ENCODE measurements around the gene PRPSAP1. TPM values are rescaled to one million over a fixed set of nuclear protein-coding genes. Genes with fewer than 3 reads are reported as not detected.
"Not testable (repeated sequence)": the region's sequence is repeated elsewhere in the genome, so short reads cannot be mapped to it uniquely, and the experiment has no call there.

Gene PRPSAP1
- total RNA-seq, 1 donor from 2014 or later: 40.1 TPM

DNA sequence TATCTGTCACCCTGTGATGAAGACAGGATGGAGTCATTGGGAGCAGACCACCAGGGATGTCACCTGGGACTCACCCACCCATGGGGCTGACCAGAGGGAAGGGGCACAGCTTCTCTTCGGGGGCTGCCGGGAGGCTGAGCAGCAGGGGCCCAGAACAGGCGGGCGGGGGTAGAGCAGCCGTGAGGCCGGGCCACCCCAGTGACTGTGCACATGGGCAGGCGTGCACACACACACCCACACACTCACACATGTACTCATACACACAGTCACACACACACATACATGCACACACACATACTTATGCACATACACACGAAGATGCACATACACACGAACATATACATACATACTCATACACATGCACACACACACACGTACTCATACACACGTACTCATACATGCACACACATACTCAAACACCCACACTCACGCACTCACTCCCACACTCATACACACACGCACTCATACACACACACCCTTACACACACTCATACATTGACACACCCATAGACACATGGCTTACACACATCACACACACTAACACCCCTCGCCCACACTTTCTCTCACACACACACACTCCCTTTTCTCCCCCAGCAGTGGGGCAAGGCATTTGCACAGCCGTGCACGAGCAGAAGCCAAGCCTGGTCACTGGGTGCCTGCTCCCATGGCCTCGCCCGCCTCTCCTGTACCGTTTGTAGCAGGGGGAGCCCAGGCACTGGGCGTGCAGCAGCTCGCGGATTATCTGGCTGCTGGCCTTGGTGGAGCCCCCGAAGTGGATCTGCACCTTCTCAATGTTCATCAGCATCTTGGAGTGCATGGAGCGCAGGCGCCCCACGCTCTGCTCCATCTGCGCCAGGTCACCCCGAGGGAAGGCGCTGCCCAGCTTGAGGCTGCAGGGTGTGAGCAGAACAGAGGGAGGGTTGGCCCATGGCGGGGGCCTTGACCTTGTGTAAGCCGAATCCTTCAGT lies 76.1 kb downstream of the PRPSAP1 start:
- no peak for DNase-seq (ENCODE audit: low spot score)

DNA sequence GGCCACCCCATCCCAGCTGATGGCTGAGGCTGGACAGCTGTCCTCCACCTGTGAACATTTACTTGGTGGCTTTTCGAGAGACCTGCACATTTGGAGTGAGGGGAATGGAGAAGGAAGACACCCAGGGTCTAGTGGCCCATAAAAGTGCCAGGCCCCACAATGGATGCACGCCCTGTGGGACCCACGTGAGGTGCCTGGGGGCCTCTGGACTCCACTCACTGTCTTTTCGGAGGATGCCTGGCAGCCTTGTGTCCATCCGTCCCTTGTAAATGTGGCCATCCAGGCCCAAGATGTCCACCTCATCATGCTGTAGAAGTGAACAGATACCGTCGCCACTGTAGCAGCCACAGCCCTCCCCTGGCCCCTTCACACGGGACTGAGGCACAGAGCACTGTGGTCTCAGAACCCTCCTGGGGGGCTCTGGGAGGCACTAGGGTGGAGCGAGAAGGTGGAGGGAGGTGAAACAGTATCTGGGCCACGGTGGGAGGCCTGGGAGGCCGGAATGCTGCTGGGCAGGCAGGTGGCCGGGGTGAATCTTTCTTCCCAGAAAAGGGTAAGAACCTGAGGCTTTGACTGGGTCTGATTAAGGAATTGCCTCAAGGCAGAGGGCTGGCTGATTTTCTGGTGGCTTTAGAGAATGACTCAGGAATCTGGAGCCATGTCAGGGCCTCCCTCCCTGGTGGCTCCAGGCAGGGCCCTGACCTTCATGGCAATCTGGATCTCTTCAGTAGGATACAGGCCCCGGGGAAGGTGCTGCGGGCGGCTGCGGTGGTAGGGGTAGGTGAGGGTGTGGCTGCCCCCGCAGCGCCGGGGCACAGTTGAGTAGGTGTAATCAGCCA lies 77.0 kb downstream of the PRPSAP1 start:
- no peak for DNase-seq (ENCODE audit: low spot score)

DNA sequence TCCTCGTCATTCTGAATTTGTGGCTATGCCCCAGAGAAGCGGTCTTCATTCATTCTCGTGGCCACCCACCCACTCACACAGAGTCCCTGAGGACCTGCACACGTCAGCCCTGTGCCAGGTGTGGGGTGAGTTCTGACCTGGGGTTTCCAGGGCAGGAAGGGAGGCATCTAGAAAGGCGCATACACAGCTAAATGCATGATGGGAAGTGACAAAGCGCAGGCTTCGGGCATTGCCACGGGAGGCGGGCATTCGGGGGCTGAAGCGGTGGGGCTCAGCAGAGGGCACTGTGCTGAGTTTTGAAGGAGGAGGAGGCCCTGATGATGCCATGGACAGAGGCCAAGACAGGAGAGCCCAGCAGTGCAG lies 77.7 kb downstream of the PRPSAP1 start:
- no peak for DNase-seq (ENCODE audit: low spot score)

DNA sequence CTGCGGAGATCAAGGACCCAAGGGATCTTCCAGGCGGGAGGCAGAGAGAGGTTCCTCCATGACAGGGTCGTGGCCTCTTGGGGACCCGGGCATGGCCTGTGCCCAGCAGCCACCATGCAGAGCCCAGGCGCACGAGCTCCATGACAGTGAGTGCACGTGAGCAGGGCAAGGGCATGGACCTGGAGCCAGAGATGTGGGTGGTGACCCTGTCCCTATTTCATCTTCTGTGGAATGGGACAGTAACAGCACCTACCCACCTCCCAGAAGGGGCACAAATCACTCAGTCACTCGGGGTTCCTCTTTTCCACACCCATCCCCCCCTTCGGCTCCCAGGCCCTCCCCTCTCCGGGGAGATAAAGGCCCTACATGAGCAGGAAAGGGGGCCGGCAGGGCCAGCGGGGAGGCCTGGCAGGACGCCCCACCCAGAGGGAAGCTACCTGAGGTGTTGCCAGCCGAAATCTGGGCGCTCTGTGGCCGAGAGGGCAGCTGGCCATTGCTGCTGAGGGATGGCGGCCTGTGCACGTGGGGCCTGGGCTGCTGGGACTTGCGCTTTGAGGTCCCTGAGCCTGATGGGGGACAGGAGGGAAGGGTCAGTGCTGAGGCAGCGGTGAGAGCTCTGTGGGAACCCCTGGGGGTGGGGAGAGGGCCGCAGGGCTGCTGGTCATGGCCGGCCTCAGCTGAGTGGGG lies 78.2 kb downstream of the PRPSAP1 start:
- no peak for DNase-seq (ENCODE audit: low spot score)

DNA sequence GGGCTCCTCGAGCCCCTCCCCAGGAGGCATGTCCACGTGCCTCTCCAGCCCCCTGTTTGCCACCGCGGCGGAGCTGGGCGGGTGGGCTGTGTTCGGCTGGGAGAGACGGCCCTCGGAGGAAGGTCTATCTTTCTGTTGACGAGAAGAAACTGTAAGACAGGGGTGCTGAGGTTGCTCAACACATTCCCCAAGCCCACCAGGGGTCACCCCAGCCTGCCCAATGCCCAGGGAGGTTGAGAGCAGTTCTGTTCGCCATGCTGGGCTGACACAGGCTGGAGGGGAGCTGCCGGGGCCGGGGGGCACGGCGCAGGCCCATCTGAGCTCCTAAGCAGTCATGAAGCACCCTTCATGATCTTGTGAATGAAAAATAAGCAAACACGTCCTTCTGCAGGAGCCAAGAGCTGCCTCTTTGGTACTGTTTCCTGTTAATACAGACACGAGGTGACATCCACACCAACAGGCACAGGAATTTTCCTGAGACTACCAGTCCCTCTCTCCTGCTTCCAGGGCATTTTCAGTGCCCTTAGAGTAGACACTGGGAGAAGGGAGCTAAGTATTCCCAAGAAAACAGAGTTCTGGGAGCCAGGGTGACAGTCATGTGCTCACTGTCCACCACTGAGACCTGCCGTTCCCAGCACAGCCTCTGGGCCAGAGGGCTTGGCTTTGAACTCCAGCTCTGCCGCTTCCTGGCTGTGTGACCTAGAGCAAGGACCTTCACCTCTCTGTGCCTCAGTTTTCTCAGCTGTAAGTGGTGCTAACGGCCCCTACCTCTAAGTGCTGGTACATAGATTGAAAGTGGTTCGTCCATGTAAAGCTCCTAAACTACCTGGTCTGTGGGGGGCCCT lies 79.4 kb downstream of the PRPSAP1 start:
- no peak for DNase-seq (ENCODE audit: low spot score)

- DNase-seq (ENCODE audit: low spot score): no peak
Measured at GRCh38 chr17:76273445-76274111, 80.1 kb downstream of the PRPSAP1 start.

DNA sequence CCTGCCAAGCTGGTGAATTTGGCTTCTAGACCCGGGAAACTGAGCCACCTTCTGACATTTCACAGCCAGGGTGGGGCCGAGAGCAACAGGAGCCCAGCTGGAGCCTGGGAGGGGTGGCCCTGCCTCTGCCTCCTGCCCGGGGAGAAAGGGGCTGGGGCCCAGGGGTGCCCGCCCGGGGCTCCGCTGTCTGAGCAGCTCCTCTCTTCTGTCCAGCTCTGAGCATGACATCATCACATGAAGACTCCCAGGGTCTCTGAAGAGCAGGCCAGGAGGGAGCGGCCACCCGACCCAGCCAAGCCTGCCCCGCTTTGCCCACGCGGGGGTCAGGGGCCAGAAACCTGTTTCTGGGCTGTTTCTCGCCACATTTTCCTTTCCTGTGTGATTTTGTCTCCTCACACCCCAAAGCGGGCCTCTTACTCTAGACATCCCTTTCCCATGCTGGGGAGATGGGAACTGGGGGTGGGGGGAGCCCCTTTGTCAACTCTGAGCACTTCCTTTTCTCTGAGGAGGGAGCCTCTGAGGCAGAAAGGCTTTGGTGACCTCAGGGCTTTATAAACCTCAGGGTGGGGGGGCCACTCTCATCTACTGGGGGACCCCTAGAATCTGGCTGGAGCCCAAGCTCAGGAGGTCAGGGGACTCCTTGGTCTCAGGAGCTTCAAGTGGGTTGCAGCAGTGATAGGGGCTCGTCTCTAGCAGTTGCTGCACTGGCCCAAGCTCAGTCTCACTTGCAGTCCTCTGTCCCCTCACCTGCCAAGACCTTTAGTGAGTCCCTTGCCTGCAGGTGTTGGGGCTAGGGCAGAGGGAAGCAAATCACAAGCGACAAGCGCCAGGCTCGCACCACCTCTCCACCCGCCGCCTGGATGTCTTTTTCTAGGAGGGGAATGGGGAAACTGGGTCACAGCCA lies 80.9 kb downstream of the PRPSAP1 start:
- DNase-seq (ENCODE audit: low spot score): no peak

DNA sequence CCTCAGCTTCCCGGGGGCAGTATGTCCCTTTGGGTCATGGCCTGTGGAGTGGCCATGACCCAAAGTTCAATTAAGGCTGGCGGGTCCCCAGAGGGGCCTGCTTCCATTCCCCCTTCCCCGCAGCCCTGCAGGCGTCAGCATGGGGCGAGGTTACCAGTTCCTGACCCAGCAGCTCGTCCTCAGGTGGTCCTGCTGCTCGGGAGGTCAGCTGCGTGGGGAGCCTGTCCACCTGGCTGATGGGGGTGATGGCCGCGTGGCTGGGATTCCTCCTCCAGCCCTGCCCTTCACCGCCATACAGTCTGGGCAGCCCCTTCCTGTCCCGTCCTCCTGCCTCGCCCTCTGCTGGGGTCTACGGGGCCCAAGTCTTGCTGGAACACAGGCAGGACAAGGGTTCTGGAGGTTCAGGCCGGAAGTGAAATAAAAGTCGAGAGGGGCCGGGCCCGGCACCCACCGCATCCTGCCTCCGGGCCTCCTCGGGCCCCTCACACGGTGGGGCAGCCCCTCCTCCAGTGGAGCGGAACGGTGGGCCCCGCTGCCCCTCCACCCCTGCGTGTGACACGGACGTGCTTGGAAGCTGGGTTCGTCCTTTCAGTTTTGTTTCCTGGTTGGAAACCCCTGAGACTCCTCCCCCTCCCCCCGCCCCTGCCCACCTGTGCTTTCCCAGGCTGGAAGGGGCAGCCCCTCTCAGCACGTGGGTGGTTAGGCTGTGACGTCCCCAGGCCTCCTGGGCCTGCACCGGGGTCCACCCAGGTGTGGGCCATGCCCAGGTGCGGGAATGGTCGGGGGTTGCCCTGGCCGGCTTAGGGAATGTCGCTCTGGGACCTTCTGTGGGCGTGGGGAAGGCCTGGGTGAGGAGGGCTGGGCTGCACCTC lies 81.8 kb downstream of the PRPSAP1 start:
- DNase-seq (ENCODE audit: low spot score): peak; percentile 68

DNA sequence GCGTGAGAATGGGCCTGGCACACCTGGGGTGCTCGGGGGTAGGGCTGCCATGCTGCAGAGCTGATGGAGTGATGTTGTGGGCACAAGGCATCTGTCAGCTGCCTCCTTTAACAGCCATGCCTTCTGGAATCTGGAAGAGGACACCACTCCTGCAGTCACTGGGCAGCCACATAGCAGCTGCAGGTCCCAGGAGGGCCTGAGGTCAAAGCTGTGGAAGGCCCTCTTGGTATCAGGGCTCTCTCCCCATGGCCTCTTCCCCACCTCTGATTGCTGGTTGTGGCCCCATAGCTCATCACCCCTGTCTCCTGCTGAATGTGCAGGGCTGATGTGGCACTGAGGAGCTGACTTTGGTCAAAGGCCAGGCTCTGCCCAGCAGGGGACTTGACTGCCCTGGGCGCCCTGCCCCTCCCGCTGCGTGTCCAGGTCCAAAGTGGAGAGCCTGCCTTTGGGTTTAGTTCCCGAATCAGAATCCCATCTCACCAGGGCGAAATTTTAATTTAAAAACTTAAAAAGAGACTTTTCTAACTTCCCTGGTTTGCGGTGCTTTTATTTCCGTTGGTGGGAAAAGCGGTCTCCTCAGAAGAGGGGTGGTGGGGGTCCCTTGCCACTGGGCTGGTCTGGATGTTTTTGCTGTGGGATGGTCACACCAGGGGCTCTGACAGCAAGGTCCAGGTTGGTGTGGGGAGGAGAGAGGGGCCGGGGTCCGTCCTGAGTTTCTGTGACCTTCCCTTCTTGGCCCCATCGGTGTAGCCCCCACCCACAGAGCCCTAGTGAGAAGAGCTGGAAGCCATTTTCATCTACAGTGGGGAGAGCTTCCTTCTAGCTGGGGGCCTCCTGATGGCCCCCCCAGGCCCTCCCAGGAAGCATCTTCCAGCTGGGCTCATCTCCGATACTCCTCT lies 82.7 kb downstream of the PRPSAP1 start:
- no peak for DNase-seq (ENCODE audit: low spot score)

- DNase-seq (ENCODE audit: low spot score): no peak
Measured at GRCh38 chr17:76270127-76270592, 83.6 kb downstream of the PRPSAP1 start.

GRCh38 chr17:76268991-76269981 lies 84.4 kb downstream of the PRPSAP1 start:
- DNase-seq (ENCODE audit: low spot score): no peak

DNA sequence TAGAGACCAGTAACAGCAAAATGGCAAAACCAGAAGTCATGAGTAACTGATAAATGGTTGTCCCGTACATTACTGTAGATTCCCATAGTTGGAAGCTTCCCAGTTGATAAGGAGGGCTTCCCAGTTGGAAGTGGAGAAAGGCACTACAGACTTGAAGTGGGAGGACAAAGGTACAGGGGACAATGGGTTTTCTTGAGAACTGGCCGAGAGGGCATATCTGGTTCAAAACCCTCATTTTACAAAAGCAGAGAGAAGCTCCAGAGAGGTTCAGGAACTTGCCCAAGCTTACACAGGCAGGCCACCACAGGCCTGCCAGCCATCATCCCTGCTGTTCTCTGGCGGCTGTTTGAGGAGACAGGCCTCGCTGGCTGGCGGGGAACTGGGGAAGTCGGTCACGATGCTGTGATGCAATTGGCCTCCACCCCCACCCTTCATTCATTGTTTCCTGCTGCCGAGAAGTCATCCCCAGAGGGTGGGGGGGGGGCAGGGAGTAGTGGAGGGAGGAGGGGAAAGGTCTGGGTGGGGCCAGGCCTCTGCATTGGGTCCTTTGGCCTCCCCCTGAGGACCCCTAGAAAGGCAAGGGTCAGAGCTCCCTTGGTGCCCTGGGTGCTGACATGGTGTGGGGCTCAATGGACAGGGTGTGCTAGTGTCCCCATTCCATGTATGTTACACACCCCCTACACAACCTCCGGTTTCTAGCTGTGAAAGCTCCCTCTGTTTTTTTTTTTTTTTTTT lies 85.5 kb downstream of the PRPSAP1 start:
- peak; percentile 89 for DNase-seq (ENCODE audit: low spot score)

DNA sequence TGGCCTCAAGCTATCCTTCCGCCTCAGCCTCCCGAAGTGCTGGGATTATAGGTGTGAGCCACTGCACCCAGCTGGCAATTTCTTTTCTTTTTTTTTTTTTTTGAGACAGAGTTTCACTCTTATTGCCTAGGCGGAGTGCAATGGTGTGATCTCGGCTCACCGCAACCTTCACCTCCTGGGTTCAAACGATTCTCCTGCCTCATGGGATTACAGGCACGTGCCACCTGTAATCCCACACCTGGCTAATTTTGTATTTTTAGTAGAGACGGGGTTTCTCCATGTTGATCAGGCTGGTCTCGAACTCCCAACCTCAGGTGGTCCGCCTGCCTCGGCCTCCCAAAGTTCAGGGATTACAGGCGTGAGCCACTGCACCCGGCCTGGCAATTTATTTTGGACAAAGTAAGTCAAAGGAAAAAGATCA lies 86.1 kb downstream of the PRPSAP1 start:
- not testable (repeated sequence) for DNase-seq (ENCODE audit: low spot score)

DNA sequence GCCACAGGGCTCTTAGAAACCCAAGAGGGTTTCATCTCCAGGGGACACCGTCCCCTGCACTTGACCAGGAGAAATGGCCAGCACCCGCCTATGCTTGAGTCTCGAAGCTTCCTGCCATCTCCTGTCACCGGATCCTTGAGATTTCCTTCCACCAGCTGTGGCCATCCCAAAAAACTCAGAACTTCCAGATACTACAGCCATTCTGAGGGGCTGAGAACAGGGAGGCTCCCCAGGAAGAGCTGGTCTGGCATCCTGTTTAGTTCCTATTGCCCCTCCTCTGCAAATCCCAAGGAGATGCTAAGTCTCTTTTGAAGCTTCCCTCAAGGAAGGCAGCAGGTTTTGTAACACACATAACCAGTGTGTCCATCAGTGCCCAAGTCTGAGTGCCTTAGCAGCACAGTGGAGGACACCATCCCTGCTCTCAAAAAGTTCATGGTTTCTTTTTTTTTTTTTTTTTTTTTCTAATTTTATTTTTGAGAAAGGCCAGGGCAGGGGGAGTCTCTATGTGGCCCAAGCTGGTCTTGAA lies 86.6 kb downstream of the PRPSAP1 start:
- no peak for DNase-seq (ENCODE audit: low spot score)
